HG03159 (cell line): ENCODE results near the gene SIPA1L3.

ENCODE experiments used
- ATAC-seq: cut with Tn5 transposase; IDR thresholded peaks from one replicate; pipeline ENCODE4 v1.9.1; 2021; ENCODE audit warnings: mild to moderate bottlenecking, moderate library complexity; ENCODE audit not compliant: unreplicated experiment

Gene SIPA1L3

DNA sequence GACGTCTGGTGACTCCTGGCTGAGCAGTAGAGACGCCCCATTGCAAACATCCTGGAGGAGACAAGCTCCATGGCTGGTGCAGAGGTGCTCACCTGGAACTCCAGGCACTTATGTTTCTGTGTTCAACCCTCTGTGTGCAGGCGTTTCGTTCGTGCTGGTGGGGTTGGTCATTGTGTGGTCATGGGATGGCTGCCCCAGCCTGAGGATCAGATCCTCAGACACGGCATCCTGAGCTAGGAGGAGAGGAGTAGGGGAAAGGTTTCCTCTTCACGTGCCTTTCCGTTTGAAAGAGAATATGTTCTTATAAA, 87.8 kb downstream of the SIPA1L3 start:
- no peak for ATAC-seq

DNA sequence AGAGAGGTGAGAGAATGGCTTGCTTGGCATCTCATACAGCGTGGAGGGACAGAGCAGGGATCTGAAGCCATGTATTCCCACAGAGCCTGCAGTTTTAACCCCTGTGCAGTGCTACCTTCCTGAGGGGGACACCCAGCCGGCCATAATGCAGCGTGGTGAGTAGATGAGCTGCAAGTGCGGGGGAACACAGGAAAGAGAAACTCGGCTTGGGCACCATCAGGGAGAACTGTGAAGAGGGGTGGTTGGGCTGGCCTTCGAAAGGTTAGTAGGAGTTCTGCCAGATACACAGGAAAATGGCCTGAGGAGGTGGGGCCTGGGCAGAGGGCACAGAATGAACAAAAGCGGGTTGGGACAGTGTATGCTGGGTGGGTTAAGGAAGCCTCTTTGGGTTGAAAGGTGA, 88.3 kb downstream of the SIPA1L3 start:
- ATAC-seq: no peak

DNA sequence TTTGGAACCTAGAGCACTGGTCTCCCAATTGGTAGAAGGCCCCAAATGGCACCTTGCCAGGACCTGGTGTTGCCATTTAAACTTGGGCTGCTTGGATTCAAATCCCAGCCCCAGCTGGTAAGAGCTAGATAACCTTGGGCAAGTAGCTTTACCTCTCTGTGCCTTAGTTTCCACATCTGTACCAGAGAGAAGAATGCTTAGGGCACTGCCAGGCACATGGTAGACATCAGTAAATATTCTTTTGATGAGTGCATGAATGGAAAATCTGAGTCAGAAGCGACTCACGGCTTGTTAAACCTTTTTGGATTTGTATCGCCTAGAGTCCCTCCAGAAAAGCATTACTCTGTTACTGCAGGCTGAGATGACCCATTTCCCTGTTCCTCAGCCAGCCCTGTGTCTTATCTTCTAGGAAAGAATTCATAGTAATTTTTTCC, 90.9 kb downstream of the SIPA1L3 start:
- no peak for ATAC-seq

DNA sequence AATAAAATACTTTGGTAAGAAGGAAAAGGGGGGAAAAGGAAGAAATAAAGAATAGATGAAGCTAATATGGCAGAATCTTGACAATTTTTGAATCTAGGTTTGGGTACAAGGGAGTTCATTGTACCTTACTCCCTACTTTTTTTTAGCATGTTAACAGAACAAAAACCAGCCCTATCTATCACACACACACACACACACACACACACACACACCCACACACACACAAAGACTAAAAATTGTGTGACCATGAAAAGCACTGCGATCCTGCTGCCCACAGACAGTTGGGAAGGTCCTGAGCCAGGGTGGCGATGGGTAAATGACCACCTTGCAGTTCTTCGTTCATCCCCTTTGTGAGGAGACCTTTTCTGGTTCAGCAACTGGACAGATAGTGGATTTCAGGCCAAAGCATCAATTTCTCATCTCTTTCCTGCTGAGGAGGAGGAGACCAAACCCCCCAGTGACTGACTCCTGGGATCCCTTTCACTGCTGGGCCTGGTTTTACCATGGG, 91.8 kb downstream of the SIPA1L3 start:
- no peak for ATAC-seq

DNA sequence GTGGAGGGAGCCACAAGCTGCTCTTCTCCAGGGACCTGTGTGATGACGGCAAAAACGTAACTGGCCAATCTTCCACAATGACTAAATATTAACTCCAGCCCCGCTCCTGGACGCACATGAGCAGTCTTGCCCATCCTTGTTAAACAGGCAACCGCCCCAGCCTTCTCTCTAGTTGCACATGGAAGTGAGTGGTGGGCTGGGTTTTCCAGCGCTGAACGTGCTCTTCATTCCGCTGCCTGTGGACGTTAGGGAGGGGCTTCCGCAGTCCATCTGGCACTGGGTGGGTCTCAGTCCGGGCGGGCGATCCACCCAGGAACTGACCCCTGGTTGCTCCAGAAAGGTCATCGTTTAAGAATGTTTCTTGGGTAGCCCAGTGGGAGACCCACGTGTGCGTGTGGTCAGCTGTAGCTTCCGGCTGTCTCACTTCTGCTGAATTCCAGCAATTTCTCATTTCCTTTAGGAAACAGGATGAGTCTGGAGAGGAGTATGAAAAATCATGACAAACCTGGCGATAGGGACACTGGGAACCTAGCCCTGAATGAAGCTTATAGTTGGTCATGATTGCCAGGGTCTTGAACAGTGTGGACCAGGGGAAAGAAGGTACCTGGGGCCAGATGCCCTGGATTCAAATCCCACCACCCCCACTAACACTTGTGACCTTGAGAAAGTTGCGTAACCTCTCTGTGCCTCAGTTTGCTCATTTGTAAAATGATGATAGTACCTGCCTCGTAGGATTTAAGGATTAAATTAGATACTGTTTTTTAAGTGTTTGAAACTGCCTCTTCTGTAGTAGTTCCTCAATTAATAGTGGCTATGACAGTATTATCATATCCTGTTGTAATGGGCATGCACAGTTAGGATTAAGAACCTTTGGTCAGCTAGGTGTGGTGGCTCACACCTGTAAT, 92.6 kb downstream of the SIPA1L3 start:
- ATAC-seq: no peak

DNA sequence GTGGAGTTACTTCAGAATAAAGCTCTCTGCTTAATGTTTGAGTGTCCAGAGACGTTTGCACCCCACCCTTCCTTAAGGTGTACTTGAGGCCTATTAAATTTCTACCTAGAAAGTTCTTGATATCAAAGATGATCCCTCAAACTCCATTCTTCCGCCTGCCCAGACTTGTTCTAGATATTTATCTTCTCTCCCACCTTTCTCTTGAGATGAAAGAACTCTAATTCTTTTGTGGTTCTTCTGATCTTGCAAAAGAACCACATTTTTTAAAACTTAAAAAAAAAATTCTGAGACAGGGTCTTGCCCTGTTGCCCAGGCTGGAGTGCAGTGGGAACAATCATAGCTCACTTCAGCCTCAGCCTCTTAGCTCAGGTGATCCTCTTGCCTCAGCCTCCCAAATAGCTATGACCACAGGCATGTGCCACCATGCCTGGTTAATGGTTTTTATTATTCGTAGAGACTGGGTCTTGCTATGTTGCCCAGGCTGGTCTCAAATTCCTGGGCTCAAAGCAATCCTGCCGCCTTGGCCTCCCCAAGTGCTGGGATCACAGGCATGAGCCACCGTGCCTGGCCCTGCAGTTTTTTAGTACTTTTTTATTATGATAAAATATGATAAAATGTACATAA, 94.3 kb downstream of the SIPA1L3 start:
- no peak for ATAC-seq

DNA sequence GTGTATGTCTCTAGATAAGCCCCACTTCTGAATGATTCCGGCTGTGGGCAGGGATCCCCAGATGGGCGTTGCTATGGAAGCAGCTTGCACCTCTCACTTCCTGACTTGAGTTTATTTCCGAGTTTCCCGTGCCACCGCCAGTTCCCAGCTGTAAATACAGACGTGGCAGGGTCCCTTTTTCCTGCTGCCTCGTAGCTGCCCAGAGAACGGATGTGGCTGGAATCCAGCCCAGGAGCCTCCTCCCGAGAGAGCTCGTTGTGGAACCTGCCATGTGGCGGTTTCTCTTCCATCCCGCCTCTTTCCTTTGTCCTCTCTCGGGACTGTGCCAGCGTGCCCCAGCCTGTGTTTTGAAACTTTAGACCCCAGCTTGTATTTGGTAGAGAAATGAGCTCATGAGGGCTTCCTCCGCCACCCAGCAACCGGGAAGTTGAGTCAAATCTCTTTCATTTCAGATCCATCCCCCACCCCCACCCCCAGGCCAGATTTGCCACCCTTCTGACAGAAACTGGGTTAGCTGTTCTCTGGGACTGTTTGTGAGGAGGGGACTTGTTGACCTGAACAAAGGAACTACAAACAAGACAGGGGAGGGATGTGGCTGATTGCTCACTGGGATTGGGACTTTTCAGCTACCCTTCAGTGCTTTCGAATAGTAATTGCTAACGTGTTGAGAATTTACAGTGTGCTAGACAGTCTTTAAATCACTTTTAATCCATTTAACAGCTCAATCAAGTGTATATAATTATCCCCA, 96.6 kb downstream of the SIPA1L3 start:
- ATAC-seq: no peak

DNA sequence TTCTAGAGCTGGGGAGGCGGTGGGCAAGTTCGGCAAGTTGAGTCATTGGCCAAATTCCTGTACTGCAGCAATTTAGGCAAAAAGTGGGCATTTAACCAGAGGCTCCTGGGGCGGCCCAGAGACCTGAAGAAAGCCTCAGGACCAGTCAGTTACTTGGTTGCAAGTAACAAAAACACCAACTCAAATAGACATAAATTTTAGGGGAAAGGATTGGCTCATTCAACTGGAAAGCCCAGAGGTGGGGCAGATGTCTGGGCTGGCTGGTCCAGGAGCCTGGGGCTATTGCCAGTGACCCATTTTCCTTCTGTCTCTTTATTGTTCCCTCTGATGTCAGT, 97.1 kb downstream of the SIPA1L3 start:
- ATAC-seq: no peak

DNA sequence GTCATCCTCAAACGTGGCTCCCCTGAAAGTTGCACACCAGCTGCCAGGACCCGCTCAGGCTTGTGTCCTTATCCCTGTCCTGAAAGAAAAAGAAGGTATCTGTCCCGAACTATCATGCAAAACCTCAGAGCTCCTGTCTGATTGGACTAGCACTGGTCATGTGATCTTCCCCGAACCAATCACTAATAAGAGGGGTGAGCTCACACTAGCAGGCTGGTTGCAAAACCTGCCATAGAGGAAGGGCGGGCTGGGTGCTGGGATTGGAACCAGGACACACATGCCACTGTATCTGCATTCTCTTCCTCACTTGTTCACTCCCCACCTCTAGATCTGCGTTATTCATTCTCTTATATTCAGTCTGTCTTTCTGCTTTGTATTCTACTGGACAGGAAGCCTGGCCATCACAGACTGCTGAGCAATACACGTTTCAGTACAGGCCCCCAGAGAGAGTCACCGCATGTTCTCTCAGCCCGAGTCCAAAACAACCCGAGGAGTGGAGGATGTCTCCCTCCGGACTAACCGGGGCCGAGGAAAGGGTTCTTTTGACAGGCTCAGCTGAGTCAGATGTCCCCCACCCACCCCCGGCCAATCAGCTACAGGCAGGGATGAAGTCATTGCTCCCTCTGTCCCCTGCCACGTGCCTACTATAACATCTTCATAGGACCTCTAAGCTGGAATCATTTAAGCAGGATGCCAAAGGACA, 97.7 kb downstream of the SIPA1L3 start:
- ATAC-seq: peak; percentile 68

DNA sequence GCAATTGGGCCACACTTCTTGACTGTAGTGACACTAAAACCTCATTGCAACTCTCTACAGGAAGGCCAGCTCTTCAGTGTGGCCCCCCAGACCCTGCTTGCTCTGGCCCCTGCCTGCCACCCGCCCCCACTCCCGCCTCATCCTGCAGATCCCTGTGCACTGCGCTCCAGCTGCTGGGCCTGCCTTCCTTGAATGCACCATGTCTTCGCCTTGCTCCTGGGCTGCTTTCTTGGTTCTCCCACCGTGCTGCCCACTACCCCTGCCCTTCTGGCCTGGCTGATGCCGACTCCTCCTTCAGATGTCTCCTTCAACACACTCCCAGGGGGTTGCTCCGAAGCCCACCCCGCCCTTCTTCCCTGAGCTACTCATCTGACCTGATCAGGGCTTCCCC, 98.2 kb downstream of the SIPA1L3 start:
- ATAC-seq: no peak

DNA sequence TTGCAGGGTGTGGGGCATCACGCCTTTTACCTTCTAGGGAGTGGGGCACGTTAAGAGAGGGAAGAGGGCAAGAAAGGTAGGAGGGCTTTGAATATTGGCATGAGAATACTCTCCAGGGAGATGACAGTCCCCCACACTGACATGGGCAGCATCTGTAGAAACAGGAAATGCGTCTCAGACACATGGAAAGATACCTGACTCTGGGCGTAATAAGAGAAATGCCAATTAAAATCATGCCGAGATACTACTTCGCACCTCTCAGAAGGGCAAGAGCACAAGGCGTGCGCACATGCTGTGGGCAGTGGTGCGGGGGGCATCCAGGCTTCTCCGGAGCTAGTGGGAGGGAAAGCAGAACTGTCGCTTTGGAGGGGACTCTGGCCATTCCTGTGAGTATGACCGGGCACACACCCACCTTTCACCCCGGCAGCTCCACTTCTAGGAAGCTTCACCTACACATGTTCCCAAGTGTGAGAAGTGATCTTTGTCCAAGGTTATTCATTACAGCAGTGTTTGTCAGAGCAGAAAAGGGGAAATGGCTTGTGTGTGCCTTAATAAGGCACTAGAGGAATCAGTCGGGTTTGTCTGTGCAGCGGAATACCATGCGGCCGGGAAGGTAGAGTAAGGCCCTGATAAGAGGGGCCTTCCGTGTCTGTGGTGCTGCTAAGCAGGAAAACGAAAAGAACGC, 99.5 kb downstream of the SIPA1L3 start:
- ATAC-seq: no peak

DNA sequence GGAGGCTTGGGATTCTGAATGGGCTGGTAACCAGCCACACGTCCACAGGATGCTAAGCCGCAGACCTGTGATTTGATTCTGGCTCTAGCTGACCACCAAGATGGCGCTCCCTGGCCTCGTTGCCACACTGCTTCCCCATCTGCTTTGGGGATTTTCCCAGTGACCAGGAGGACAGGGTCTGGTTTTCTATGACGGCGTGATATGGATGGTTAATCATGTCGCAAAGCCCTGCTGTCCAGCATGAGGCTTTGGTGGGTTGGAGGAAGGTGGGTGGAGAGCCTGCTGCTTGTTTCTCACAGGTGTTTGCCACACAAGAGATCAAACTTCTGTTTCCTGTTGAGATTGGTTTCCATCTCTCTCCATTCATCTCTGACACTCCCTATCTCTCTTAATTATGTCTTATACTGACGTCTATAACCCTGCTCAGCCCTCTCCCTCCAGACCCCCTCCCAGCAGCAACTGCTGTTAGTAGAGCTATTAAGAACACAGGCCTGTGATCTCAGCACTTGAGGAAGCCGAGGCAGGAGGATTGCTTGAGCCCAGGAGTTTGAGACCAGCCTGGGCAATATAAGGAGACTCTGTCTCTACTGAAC, 102.7 kb downstream of the SIPA1L3 start:
- no peak for ATAC-seq

DNA sequence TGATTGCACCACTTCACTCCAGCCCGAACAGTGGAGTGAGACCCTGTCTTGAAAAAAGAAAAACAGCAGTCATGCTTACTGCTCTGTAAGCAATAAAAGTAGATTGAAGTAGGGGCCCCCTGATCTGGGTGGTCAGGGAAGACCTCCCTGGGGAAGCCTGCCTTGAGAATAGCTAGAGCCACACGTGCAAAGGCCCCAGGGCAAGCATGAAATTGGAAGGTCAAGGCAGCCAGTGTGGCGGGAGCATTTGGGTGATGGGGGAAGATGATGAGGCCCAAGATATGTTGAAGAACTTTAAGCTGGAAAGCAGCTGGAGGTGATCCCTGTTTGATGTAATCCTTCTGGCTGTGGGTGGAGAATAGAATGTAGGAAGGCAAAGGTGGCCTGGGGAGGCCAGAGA, 104.4 kb downstream of the SIPA1L3 start:
- no peak for ATAC-seq

DNA sequence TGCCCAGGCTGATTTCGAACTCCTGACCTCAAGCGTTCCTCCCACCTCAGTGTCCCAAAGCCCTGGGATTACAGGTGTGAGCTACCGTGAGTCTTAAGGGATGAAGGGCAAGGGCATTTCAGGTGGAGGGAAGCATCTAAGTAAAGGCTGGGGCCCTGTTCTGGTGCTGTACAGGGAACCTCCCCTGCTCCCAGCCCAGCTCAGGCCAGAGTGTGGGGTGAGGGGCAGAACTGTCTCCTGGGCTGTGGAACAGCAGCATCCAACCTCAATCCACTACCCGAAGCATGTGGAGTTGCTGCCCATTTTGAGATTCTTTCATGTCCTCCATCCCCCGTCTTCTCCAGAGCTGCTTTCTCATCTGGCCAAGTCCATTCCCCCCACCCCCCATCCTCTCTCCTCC, 105.3 kb downstream of the SIPA1L3 start:
- ATAC-seq: no peak

DNA sequence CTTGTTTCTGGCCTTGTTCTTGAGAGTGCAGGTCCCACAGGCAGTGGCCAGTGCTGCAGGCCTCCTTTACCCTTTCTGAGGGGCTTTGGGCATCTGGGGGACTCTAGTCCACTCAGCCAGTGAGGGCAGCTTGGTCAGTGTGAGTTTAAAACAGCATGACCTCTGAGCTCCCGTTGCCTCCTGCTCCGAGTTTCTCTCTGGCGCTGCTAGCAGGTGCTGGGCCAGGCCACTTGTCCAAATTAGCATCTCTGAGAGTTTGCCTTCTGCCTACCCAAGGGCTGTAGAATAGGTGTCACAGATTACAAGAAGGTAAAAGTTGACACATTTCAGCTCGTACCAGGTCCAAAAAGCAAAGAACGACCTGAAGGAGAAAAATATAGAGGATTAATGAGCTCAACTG, 105.9 kb downstream of the SIPA1L3 start:
- ATAC-seq: no peak

DNA sequence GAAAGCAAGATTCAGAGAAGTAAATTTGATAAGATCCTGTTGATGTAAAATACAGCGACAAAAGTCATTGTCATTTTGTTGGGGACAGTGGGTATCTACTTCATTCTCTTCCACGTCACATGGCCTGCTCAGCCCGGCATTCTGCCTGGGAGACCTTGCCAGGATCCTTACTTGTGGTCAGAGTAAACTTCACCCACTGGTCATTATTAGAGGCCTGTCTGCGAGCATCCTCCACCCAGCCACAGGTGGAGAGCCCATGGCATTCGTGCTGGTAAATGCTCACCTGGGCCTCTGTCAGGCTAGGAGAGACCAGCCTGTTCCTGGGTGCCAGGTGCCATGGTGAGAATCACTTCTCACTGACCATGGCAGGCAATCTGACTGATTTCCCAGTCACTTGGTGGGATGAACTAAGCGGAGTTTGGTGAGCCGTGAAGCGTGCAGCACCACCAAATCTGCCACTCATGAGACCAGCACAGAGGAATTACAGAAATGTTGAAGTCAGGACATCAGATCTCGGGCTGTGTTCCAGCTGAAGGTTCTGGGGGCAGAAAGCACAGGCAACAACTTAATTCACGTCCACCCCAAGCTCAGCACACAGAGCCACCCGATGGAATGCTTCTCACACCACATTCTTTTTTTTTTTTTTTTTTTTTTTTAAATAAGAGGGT, 107.0 kb downstream of the SIPA1L3 start:
- ATAC-seq: no peak

DNA sequence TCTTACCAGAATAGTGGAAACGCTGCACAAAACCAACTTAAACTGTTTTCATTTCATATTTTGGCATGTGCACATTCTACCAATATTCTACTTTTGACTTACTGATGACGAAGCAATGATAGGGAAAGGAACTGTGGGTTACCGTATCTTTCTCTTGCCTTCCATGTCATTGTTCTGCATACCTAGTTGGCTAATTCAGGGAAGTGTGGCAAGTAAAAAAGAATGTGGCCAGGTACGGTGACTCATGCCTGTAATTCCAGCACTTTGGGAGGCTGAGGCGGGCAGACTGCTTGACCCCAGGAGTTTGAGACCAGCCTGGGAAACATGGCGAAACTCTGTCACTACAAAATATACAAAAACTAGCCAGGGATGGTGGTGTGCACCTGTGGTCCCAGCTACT, 108.2 kb downstream of the SIPA1L3 start:
- ATAC-seq: no peak

DNA sequence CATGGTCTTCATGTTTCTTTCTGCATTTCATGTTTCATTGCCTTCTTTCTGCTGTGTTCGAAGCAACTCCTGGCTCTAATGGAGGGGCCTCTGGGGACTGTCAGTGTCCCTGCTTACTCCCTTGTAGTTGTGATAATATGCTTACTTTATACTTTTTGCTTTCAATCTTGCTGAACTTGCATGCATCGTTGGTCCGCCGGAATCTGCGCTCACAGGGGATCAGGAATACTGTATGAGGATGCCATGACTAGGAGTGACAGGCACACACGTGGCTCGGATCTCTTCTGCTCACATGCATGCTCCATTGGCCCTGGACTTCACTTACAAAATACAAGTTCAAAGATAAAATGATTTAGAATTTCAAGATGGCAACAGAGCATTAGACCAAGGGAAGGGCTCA, 108.8 kb downstream of the SIPA1L3 start:
- ATAC-seq: no peak

DNA sequence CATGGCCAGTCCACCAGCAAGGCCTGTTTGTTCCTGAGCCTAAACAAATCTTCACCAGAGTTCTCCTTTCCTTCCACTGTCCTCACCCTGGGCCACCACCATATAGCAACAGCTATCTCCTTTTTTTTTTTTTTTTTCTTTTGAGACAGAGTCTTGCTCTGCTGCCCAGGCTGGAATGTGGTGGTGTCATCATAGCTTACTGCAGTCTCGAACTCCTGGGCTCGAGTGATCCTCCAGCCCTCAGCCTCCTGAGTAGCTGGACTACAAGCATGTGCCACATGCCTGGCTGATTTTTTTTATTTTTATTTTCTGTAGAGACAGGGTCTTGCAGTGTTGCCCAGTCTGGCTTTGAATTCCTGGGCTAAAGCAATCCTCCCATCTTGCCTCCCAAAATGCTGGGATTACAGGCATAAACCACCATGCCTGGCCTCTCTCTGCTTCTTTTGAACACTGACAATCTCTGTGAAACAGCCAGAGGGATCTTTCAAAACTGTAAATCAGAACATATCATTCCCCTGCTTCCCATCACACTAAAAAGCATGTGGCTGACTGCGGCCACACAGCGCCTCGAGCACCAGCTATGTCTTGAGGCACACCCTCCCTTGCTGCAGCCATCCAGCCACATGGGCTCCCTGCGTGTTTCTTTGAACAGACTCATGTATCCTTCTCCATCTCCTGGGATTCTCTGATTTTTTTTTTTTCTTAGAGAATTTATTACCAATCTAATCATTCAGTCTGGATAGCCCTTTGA, 110.6 kb downstream of the SIPA1L3 start:
- ATAC-seq: no peak
